ENCODE results near the gene EPGN.

EPGN gene

DNA sequence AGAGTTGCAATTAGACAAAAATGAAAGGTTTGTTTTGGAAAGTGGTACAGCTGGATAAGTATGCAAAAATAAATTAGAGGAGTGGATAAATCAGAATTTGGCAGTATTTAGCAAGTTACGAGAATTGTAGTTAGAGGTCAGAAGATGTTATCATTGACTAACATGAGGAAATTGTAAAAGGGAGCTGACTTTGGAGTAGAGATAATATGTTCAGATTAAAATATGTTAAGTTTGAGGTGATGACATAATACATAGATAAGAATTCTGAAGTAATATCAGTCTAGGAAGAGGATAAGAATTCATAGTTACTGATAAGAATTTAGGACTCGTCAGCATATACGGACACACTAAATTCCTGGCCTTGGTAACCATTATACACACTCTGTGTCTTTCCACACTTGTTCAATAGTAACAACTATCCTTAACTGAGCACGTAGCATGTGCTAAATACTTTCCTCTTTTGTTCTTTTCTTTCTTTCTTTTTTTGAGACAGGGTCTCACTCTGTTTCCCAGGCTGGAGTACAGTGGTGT is 4.1 kb upstream of the EPGN start:
- in situ Hi-C loops (cut with HindIII; ENCODE audit: low pct_ligation_motif_present, low pct_unique_long_range_greater_than_20kb, low sequenced_read_pairs): no loop called here
- no peak for DNase-seq

DNA sequence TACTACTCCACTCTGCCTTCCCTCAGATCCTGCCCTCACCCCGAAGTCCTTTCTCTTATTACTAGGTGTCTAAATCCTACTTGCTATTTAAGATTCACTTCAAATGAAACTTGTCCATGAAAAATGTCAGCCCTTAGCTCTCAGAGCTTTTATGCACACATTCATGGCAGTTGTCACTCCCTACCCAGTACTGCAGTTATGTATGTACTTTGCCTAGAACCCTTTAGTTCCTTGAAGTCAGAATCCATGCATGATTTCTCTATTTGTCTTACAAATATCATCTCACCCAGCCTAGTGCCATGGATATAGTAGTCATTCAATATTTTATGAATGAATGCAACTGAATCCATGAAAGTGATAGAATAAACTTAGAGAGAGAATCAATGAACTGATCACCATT is 3.3 kb upstream of the EPGN start:
- DNase-seq: no peak
- in situ Hi-C loops (cut with HindIII; ENCODE audit: low pct_ligation_motif_present, low pct_unique_long_range_greater_than_20kb, low sequenced_read_pairs): no loop called here

DNA sequence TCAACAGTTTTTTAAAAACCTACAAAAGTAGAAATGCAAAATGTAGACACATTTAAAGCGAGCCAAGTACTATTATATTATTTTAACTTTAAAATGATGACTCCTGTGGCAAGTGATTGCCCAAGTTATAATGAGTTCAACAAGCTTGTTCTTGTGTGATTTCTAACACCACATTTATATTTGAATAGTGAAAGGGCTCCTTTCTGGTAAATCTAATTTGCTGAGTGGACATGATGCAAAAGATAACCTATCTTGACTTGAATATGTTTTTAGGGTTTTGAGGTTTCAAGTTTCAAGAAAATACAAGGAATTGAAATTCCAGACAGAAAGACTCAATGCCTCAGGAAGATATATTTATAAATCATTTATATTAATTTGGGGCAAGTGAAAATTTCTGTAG is 1.1 kb upstream of the EPGN start:
- DNase-seq: no peak
- in situ Hi-C loops (cut with HindIII; ENCODE audit: low pct_ligation_motif_present, low pct_unique_long_range_greater_than_20kb, low sequenced_read_pairs): no loop called here

DNA sequence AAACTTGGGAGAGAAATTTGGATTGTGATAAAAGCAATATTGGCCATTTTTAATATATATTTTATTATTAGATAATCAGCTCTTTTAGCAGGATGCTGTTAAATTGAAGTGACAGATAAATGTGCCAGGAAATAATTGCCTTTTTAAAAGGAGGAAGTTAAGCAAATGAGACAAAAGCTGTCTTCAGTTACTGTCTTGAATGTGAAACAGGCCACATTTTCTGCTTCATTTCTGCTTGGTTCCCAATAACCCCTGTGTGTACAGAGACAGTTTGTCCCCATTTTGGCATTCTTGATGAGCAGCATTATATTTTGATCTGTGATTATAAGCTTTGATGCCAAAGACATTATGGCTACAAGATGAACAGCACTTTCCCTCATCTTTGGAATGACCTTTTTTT is 953 bp downstream of the EPGN start:
- in situ Hi-C loops (cut with HindIII; ENCODE audit: low pct_ligation_motif_present, low pct_unique_long_range_greater_than_20kb, low sequenced_read_pairs): no loop called here
- no peak for DNase-seq

DNA sequence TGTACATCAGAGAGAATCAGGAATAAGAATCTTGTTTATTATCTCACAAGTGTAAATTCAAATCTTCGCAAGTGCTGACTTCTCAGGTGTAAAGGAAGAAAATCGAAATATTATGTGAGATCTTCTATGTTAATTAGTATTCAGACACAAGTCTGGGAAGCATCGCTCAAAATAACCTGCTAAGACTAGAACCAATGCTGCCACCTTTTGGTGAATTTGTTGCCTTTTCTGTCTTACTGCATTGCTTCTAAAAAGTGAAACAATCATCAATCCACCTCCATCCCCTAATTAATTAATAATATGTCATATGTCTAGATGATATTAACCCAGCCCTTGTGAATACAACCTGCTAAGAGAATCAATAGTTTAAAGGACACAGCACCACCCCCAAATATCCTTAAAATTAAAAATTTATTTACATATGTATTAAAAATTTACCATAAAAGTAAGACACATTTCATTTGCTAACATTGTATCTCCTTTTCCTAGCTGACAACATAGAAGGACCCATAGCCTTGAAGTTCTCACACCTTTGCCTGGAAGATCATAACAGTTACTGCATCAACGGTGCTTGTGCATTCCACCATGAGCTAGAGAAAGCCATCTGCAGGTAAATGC is 3.5 kb downstream of the EPGN start:
- DNase-seq: peak; percentile 73
- in situ Hi-C loops (cut with HindIII; ENCODE audit: low pct_ligation_motif_present, low pct_unique_long_range_greater_than_20kb, low sequenced_read_pairs): no loop called here

DNA sequence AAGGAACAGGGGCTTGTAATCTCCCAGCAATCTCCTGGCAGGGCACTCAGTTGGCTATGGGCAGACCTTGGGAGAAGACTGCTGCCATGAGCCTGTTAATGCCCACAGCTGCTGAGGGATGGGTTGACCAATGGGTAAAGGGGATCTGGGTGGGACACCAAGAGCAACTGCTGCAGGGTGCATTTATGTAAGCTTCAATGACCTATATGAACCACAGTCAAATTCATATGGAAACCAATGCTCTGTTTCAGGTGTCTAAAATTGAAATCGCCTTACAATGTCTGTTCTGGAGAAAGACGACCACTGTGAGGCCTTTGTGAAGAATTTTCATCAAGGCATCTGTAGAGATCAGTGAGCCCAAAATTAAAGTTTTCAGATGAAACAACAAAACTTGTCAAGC is 6.1 kb downstream of the EPGN start:
- in situ Hi-C loops (cut with HindIII; ENCODE audit: low pct_ligation_motif_present, low pct_unique_long_range_greater_than_20kb, low sequenced_read_pairs): no loop called here
- DNase-seq: no peak

DNA sequence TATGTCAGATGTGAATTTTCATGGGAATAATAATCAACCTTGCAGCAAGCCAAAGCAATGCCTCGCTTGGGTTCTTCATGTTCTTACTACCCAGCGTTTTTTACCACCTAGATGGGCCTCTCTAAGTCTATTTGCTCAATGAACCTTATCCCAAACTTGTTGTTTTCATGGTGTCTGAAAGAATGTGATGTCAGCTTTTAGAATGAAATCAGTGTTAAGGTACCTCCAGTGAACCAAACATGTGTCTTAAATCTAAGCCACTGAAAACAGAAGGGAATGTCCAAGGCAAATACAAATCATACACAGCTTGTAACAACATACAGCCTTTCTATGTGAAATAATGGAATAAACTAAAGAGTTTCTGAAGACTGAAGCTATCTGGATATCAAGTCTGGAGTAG is 6.7 kb downstream of the EPGN start:
- in situ Hi-C loops (cut with HindIII; ENCODE audit: low pct_ligation_motif_present, low pct_unique_long_range_greater_than_20kb, low sequenced_read_pairs): no loop called here

DNA sequence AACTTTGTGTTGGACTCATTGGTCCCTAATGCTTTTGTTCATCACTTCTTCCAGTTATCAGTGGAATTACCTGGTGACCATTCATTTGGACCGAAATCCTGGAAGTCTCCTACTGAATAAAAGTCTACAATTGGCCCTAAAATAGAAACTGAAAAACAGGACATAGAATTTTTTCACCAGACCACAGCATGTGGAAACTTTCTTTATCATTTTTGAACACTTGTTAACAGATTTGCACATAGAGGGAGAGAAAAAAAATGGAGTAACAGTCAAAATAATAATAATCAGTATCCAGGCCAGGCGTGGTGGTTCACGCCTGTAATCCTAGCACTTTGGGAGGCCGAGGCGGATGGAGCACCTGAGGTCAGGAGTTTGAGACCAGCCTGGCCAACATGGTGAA is 7.1 kb downstream of the EPGN start:
- in situ Hi-C loops (cut with HindIII; ENCODE audit: low pct_ligation_motif_present, low pct_unique_long_range_greater_than_20kb, low sequenced_read_pairs): no loop called here
- DNase-seq: no peak

More for the DNA sequence above, 6.7 kb downstream of the EPGN start:
- DNase-seq: no peak

DNA sequence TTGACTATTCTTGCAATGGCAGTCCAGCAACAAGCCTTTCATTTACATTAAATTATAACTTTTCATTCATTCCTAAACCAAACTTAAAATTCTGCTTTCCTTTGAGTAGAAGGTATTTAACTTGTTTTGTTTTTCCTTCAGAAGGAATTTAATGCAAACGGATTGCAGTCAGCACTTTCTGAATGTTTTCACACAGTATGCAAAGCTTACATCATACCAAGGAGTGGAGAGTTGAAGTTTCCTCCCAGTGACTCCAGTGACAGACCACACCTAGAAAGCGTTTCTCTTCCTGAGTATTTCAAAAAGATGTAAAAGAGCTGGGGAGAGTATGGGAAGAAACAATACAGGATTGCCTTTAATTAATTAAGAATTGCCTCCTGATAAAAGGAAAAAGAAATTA is 8.1 kb downstream of the EPGN start:
- in situ Hi-C loops (cut with HindIII; ENCODE audit: low pct_ligation_motif_present, low pct_unique_long_range_greater_than_20kb, low sequenced_read_pairs): no loop called here
- no peak for DNase-seq

DNA sequence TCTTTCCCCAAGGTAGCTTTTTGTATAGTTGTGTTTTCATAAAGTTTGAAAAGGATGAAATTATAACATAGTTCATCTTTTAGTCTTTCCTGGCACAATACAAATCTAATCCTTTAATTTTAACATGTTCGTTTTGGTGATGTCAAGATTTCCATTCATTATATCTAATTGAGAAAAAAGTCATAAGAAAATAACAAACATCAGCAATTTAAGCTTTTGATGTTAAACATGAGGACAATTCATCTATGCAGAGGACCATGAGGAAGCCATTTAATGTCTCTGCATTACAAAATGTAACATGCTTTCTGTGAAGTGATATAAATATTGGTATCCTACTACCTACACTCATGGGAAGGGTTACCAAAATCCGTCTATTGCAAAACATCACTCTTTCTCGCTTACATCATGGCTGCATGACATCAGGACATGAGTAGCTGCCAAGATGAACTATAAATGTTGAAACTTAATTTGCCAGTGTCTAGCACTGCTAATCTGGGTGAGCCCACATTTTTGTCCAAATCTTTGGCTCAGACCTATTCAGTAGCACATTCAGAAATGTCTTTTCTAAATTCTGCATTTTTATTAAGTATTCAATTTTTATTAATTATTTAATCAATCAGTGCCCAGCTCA is 9.5 kb downstream of the EPGN start:
- in situ Hi-C loops (cut with HindIII; ENCODE audit: low pct_ligation_motif_present, low pct_unique_long_range_greater_than_20kb, low sequenced_read_pairs): no loop called here
- no peak for DNase-seq

DNA sequence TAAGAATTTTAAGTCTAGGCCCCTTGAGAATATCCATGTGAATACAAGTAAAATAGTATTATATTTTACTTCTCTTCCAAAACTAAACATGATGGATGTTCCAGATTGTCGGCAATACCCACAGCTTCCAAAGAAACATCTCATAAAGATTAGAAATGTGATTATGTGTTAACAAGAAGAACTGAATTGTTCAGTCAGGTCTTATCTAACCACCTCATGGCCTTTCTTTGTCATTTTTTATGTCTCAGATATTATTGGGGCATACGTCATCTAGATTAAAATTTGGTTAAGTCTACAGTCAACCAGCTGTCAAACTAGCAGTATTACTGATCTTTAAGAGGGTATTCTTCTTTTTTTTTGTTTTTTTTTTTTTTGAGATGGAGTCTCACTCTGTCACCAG is 10.0 kb downstream of the EPGN start:
- in situ Hi-C loops (cut with HindIII; ENCODE audit: low pct_ligation_motif_present, low pct_unique_long_range_greater_than_20kb, low sequenced_read_pairs): no loop called here
- DNase-seq: no peak

DNA sequence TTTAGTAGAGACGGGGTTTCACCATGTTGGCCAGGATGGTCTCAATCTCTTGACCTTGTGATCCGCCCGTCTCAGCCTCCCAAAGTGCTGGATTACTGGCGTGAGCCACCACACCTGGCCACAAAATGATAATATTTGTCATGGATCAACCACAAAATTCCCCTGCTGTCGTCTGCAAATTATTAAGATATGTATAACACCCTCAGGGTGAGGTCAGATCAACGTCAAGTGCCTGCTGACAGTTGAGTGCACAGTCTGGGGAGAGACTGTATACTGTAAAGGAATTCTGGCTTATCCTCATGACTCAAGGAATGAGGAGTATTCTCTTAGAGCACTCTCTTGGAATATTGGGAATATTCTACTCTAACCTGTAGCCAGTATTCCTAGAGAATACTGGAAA is 11.2 kb downstream of the EPGN start:
- DNase-seq: no peak
- in situ Hi-C loops (cut with HindIII; ENCODE audit: low pct_ligation_motif_present, low pct_unique_long_range_greater_than_20kb, low sequenced_read_pairs): no loop called here

DNA sequence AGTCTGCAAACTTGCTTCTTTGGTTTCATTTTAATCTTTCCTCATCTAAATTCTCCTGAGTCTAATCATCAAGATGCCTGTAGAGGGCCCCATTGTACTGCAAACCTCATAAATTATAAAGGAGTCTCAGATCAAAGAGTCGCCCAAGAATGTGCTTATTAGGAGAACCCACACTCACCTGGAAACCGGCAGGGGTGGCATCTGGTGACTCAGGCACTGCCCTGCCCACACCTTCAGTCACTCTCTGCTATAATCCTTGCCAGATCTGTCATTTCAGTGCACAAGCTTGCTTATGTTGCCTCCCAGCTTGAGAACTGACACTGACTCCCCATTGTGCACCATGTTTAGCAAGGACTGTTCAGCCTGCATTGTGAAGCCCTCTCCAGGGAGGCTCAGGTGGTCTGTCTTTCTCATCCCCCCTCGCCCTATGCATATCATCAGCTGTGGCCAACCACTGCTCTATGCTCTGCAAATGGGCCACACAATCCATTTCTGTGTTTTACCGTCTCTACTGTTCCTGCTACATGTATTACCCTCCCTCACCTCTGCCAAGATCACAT is 12.4 kb downstream of the EPGN start:
- in situ Hi-C loops (cut with HindIII; ENCODE audit: low pct_ligation_motif_present, low pct_unique_long_range_greater_than_20kb, low sequenced_read_pairs): no loop called here
- DNase-seq: peak; percentile 75

DNA sequence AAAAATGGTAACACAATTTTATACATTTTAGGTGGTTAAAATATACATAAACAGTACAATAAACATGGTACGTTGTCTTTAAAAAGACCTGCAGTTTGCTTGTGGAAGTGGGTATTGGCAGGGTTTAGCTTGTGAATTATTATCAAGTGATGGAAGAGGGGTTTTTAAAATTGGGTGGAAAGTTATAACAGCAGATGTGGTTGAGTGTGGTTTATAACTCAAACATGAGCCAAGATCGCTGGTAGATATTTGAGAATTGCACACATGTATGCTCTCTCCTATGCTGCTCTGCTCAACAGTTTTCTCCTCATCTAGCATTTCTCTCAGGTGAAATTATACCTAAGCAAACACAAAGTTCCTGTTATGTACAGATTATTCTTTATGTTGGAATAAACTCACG is 14.0 kb downstream of the EPGN start:
- no peak for DNase-seq
- in situ Hi-C loops (cut with HindIII; ENCODE audit: low pct_ligation_motif_present, low pct_unique_long_range_greater_than_20kb, low sequenced_read_pairs): no loop called here

DNA sequence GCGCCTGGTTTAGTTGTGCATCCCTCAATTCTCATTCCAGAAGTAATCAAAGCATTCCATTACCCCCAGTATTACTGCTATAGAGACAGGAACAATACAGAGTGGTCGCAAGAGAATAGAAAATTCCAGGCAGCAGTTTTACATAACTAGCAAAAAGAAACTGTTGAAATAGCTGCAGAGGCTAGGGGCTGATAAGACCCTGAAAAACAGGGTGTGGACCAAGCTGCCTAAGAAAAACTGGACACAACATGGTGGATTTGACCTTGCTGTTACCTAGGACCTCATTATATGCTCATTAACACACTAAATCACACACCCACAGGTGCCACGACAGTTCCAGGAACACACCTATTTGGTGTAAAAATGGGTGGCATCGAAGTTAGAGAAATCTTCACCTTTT is 15.4 kb downstream of the EPGN start:
- in situ Hi-C loops (cut with HindIII; ENCODE audit: low pct_ligation_motif_present, low pct_unique_long_range_greater_than_20kb, low sequenced_read_pairs): no loop called here
- no peak for DNase-seq

DNA sequence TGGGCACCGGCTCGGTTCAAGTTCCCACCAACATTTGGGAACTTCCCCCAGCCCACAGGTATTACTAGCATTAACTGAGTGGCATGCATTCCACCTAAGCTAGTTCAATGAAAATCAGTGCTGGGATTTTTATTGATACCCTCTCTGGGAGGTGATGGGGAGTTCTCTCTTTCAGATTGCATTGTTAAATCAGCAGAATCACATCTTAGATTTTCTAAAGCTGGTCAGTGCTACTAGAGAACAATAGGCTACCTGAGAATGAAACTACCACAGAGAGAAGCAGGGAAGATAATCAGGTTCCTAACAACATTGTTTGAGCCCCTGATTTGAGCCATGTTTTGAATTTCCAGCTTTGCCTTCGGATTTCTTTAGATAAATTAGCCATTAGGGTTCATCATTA is 16.0 kb downstream of the EPGN start:
- DNase-seq: no peak
- in situ Hi-C loops (cut with HindIII; ENCODE audit: low pct_ligation_motif_present, low pct_unique_long_range_greater_than_20kb, low sequenced_read_pairs): no loop called here

DNA sequence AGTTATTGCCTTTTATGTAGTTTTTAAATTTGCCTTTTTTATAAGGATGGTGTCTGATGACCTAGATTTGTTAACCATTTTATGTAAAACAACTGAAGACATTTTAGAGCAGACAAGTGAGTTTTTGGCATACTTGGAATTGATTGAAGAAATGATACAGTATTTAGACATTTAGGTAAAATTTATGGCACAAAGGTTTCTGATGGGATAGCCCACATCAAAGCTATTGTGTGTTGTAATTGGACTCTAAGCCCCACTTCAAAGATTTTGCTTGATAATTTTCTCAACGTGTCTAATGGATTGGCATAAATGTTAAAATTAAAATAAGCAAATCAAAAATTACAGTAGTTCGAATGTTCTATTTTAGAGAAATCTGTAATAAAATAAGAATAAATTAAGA is 17.6 kb downstream of the EPGN start:
- in situ Hi-C loops (cut with HindIII; ENCODE audit: low pct_ligation_motif_present, low pct_unique_long_range_greater_than_20kb, low sequenced_read_pairs): no loop called here
- no peak for DNase-seq

DNA sequence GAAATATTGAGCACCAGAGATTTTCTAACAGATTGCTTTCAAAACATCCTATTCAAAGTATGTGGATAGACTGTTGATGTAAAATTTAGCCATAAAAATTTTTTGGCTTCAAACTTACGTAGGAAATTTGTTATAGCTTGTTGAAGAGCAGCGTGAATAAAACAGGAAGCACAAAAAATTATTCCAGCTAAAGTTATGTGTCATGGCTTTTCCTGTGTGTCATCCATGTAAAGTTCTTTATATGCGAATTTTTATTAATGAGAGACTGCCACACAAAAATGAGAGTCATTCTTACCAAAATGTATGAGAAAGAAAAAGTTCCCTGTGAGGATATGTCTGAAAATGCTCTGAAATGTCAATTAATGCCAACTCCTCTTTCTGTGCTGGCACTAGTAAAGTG is 19.5 kb downstream of the EPGN start:
- in situ Hi-C loops (cut with HindIII; ENCODE audit: low pct_ligation_motif_present, low pct_unique_long_range_greater_than_20kb, low sequenced_read_pairs): no loop called here

DNA sequence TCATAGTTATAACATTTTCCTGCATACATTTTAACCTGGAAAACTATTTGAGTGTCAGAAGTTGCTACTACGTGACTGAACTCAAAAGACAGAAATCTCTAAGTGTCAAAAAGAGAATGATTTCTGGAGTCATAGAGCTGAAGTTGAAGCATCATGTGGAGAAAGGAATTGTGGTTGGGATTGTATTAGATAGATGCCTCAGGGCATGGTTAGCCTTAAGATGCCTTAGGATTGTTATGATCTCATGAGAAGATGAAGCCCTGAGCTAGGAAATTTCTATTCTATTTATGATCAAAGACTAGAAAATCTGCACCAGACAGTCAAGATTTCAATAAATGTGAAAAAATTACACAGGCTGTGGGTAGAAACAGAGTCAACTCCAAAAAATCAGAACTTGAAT is 20.2 kb downstream of the EPGN start:
- no peak for DNase-seq
- in situ Hi-C loops (cut with HindIII; ENCODE audit: low pct_ligation_motif_present, low pct_unique_long_range_greater_than_20kb, low sequenced_read_pairs): no loop called here

More for the DNA sequence above, 19.5 kb downstream of the EPGN start:
- no peak for DNase-seq

DNA sequence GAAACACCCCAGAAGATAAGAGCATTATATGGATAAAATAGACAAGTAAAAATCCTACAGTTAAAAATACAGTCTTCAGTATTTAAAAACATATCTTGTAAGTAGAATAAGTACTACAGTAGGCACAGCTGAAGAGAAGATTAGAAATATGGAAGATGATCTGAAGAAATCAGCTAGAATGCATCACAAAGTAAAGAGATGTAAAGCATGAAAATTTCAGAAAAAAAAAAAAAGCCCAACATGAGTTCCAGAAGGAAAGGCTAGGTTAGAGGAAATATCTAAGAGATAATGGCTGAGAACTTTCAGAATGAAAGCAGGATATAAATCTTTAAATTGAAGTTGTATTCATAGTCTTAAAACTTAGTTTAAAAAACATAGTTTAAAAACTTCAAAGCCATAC is 21.0 kb downstream of the EPGN start:
- in situ Hi-C loops (cut with HindIII; ENCODE audit: low pct_ligation_motif_present, low pct_unique_long_range_greater_than_20kb, low sequenced_read_pairs): no loop called here

More for the DNA sequence above, 21.0 kb downstream of the EPGN start:
- DNase-seq: no peak

All from ACHN (cell line).